Prostate gland (tissue), 2 donors: ENCODE data around the gene POLE.

Source experiments
- CTCF ChIP-seq, 4 experiments: fragments of 200-600 bp in 2 of 4; fragments of 450-650 bp in 2 of 4; sonication (generic) in 2 of 4; IDR thresholded peaks; 1 replicate in 3 of 4; 2 replicates in 1 of 4; pipeline ENCODE4 v1.5.1; 2016 to 2019; ENCODE audit warnings: antibody characterized with exemption in 4 of 4, mild to moderate bottlenecking in 2 of 4, moderate library complexity in 2 of 4
- POLR2A ChIP-seq: fragments of 450-650 bp; IDR thresholded peaks from one replicate; pipeline ENCODE4 v1.6.1; 2016; ENCODE audit warnings: antibody characterized with exemption, mild to moderate bottlenecking
- POLR2AphosphoS5 ChIP-seq: sonication (generic); formaldehyde crosslinking; IDR thresholded peaks from one replicate; pipeline ENCODE4 v1.6.1; 2017; ENCODE audit warnings: antibody characterized with exemption

- TF ChIP-seq POLR2AphosphoS5 (no peak), CTCF (IDR thresholded peaks at IDR 0.05) (no peak), POLR2A (no peak)
Observed at GRCh38 chr12:132629330-132629729, 57.8 kb downstream of the POLE start.
